ENCODE results near the gene FBXO17. TPM values are rescaled to one million over a fixed set of nuclear protein-coding genes. Genes with fewer than 3 reads are reported as not detected.

Gene FBXO17
- polyA plus RNA-seq, 2 of the 4 experiments (the other 2 are of a cell fraction): 68.1 to 112 TPM

GRCh38 chr19:38900743-38901190 is 74.8 kb downstream of the FBXO17 start:
- H3K4me3 ChIP-seq: peak overlapping the region; percentile 56
- H3K9me3 ChIP-seq: peaks cover 5% of the 10 kb centered on the region
- peak overlapping the region; percentile 73 for H3K4me2 ChIP-seq
- TF ChIP-seq TP53 (CRISPR knock-in tag; IDR thresholded peaks at IDR 0.05): no peak
- 0 out of 2 replicates have a peak, but pooled peaks have one; percentile 32 for TF ChIP-seq EHF (CRISPR knock-in tag; IDR thresholded peaks at IDR 0.05)
- TF ChIP-seq MAZ (IDR thresholded peaks at IDR 0.05; ENCODE audit: borderline replicate concordance, low read depth, low read length): no peak
- no peak for TF ChIP-seq RCOR1 (IDR thresholded peaks at IDR 0.05; ENCODE audit: low read depth, low read length)
- H3K4me1 ChIP-seq: peaks cover 23% of the 10 kb centered on the region
- ATAC-seq: no peak
- POLR2A ChIA-PET: interaction anchor here (1.1 to 2.4 kb wide), 7 partner anchors 19 to 527 kb away, joined by 3 to 30 read pairs (median 6); partner anchors contain the start of genes EIF3K, HNRNPL, MRPS12 and PSMD8
- FAIRE-seq: peak; percentile 97
- H3K27ac ChIP-seq: peak overlapping the region; percentile 76 to 85; a peak in 4 of 6 replicates
- no peak for DNase-seq (ENCODE audit: low read depth in 1 of 2, low spot score in 1 of 2)
- 32% methylated on average over 3 of the region's 3 CpGs for WGBS (ENCODE audit: missing lambda C conversion rate)
- CTCF ChIA-PET: interaction anchor here (0.8 to 4.4 kb wide), 19 partner anchors 8 to 511 kb away, joined by 3 to 45 read pairs (median 5); partner anchors contain the start of genes MRPS12 and SARS2

- CTCF ChIA-PET: interaction anchor here (0.7 to 4.4 kb wide), 23 partner anchors 9 to 603 kb away, joined by 3 to 45 read pairs (median 4); partner anchors contain the start of genes CCER2, MRPS12 and SARS2
- ATAC-seq: peak in 1 of 2 experiments; percentile 1; a peak in 4 of 6 replicates
- FAIRE-seq: no peak
These were observed 75.3 kb downstream of the FBXO17 start for GRCh38 chr19:38900202-38900629.

More at GRCh38 chr19:38900202-38900629, 75.3 kb downstream of the FBXO17 start:
- under 1% methylated on average over 8 of the region's 8 CpGs for WGBS (ENCODE audit: missing lambda C conversion rate)
- no peak for TF ChIP-seq ELK1 (IDR thresholded peaks at IDR 0.05; ENCODE audit: low read depth, low read length)
- TF ChIP-seq EHF (CRISPR knock-in tag; IDR thresholded peaks at IDR 0.05): no peak
- no peak for TF ChIP-seq KDM1A (IDR thresholded peaks at IDR 0.05; ENCODE audit: low read depth)
- TF ChIP-seq SREBF2 (IDR thresholded peaks at IDR 0.05): no peak
- no peak; the same call in 1 of the 2 replicates for TF ChIP-seq HOXB5 (CRISPR knock-in tag; IDR thresholded peaks at IDR 0.05)
- TF ChIP-seq FOXS1 (CRISPR knock-in tag; IDR thresholded peaks at IDR 0.05): no peak
- TF ChIP-seq RARB (CRISPR knock-in tag; IDR thresholded peaks at IDR 0.05): no peak
- no peak for TF ChIP-seq MAZ (IDR thresholded peaks at IDR 0.05; ENCODE audit: borderline replicate concordance, low read depth, low read length)
- no peak for TF ChIP-seq CEBPB (IDR thresholded peaks at IDR 0.05)
- 0 out of 2 replicates have a peak, but pooled peaks have one; percentile 37 for TF ChIP-seq MAX (IDR thresholded peaks at IDR 0.05)
- TF ChIP-seq BCL3 (IDR thresholded peaks at IDR 0.05): no peak
- no peak for TF ChIP-seq HOXB13 (CRISPR knock-in tag; IDR thresholded peaks at IDR 0.05; ENCODE audit: low read depth)
- no peak for TF ChIP-seq ATOH8 (CRISPR knock-in tag; IDR thresholded peaks at IDR 0.05; ENCODE audit: low read depth)
- no peak for TF ChIP-seq HOXA7 (CRISPR knock-in tag; IDR thresholded peaks at IDR 0.05)
- 0 out of 2 replicates have a peak, but pooled peaks have one; percentile 22 for TF ChIP-seq PBX3 (IDR thresholded peaks at IDR 0.05)
- TF ChIP-seq JUNB (IDR thresholded peaks at IDR 0.05): no peak
- no peak for TF ChIP-seq TFCP2L1 (CRISPR knock-in tag; IDR thresholded peaks at IDR 0.05)
- 0 out of 2 replicates have a peak, but pooled peaks have one; percentile 19 for TF ChIP-seq PHF8 (IDR thresholded peaks at IDR 0.05; ENCODE audit: borderline replicate concordance, low read depth)
- 0 out of 2 replicates have a peak, but pooled peaks have one; percentile 5 for TF ChIP-seq E2F6 (IDR thresholded peaks at IDR 0.05; ENCODE audit: borderline replicate concordance, low read depth)
- no peak for TF ChIP-seq RNF2 (IDR thresholded peaks at IDR 0.05; ENCODE audit: borderline replicate concordance, low read depth)
- TF ChIP-seq HMGXB4 (CRISPR knock-in tag; IDR thresholded peaks at IDR 0.05; ENCODE audit: borderline replicate concordance): no peak
- peak; percentile 82; the same call in 1 of the 2 replicates for TF ChIP-seq BHLHE40 (IDR thresholded peaks at IDR 0.05; ENCODE audit: low read depth, low read length)
- Histone ChIP-seq H3K9me3 (peaks cover 5% of the 10 kb centered on the region), H3K4me1 (peaks cover 22% of the 10 kb centered on the region), H3K27ac (peak overlapping the region; percentile 76 to 85), H3K4me3 (peak overlapping the region; percentile 56), H3K4me2 (peak overlapping the region; percentile 73)
- POLR2A ChIA-PET: interaction anchor here (0.6 to 2.4 kb wide), 17 partner anchors 11 to 536 kb away, joined by 3 to 30 read pairs (median 3); partner anchors contain the start of genes ACTN4, CCER2, EIF3K and HNRNPL
- DNase-seq (ENCODE audit: low read depth in 1 of 2, low spot score in 1 of 2): peak in 1 of 2 experiments; percentile 96
